IMR-90 (cell line): ENCODE results near the gene MYBPH. TPM values are rescaled to one million over a fixed set of nuclear protein-coding genes. Genes with fewer than 3 reads are reported as not detected.
A peak's percentile ranks its signal among the peaks of the same experiment; 100 is the strongest.

ENCODE experiments used
- ATAC-seq: fragments of 200-7000 bp; cut with Tn5 transposase; 2 replicates; pipeline ENCODE4 v1.9.1; 2020; ENCODE audit warnings: low read depth, mild to moderate bottlenecking, moderate library complexity
- BruUV-seq: library from RNA; stranded (reverse); fragments of 400-500 nt; replicated peaks from 2 replicates; lab custom pipeline; 2021; lab: Mats Ljungman, UMichigan
- CTCF ChIA-PET: fragments of 300-600 bp; formaldehyde crosslinking; extraction: SDS; loops from one replicate; lab custom pipeline; 2021; ENCODE audit warnings: antibody characterized with exemption; lab: Yijun Ruan, JAX
- POLR2A ChIA-PET: fragments of 300-600 bp; sonication (Branson Sonifier 250); formaldehyde crosslinking; loops from one replicate; lab custom pipeline; 2022; ENCODE audit warnings: antibody characterized with exemption; ENCODE audit not compliant: unreplicated experiment; lab: Charles Lee
- DNase-seq: peaks from one replicate; pipeline ENCODE4 v3.0.0; 2013
- H2AFZ ChIP-seq: replicated peaks from 2 replicates; pipeline ENCODE3; 2013; ENCODE audit warnings: low read length, mild to moderate bottlenecking; ENCODE audit not compliant: poor library complexity
- H2AK5ac ChIP-seq: 2 replicates; pipeline ENCODE4 v1.6.1; 2013; ENCODE audit warnings: low read depth, low read length, inconsistent platforms
- H2AK9ac ChIP-seq: replicated peaks from 2 replicates; pipeline ENCODE3; 2013; ENCODE audit warnings: mild to moderate bottlenecking, low read depth, low read length, moderate library complexity; ENCODE audit not compliant: poor library complexity
- H2BK120ac ChIP-seq: 2 replicates; pipeline ENCODE4 v1.6.1; 2013; ENCODE audit warnings: low read depth, low read length, inconsistent platforms
- H2BK15ac ChIP-seq: 3 replicates; pipeline ENCODE4 v1.6.1; 2013; ENCODE audit warnings: low read depth, low read length, inconsistent platforms
- H2BK20ac ChIP-seq: 2 replicates; pipeline ENCODE4 v1.6.1; 2013; ENCODE audit warnings: low read depth, mild to moderate bottlenecking, inconsistent platforms, low read length, moderate library complexity
- H2BK5ac ChIP-seq: 2 replicates; pipeline ENCODE4 v1.6.1; 2013; ENCODE audit warnings: mild to moderate bottlenecking, low read depth, low read length, inconsistent platforms; ENCODE audit not compliant: poor library complexity, severe bottlenecking
- H3K14ac ChIP-seq: replicated peaks from 2 replicates; pipeline ENCODE4 v1.6.1; 2013; ENCODE audit warnings: low read depth, low read length, inconsistent platforms
- H3K18ac ChIP-seq: 2 replicates; pipeline ENCODE4 v1.6.1; 2013; ENCODE audit warnings: low read depth, low read length, control low read depth
- H3K23ac ChIP-seq: 2 replicates; pipeline ENCODE4 v1.6.1; 2013; ENCODE audit warnings: low read depth, low read length, inconsistent platforms
- H3K27ac ChIP-seq: 2 replicates; pipeline ENCODE4 v1.5.1; 2013; ENCODE audit warnings: mild to moderate bottlenecking, control low read depth, low read length; ENCODE audit not compliant: insufficient read depth
- H3K27me3 ChIP-seq: 2 replicates; pipeline ENCODE4 v1.6.1; 2013; ENCODE audit warnings: low read length; ENCODE audit not compliant: control insufficient read depth, insufficient read depth
- H3K36me3 ChIP-seq: 2 replicates; pipeline ENCODE4 v1.6.1; 2013; ENCODE audit warnings: low read length, mixed read lengths; ENCODE audit not compliant: control insufficient read depth, insufficient read depth
- H3K4ac ChIP-seq: 2 replicates; pipeline ENCODE4 v1.6.1; 2013; ENCODE audit warnings: low read depth, low read length, inconsistent platforms
- H3K4me1 ChIP-seq: 2 replicates; pipeline ENCODE4 v1.6.1; 2013; ENCODE audit warnings: low read length, mixed read lengths; ENCODE audit not compliant: control insufficient read depth, insufficient read depth
- H3K4me2 ChIP-seq: 2 replicates; pipeline ENCODE4 v1.6.1; 2013; ENCODE audit warnings: low read depth, mild to moderate bottlenecking, control low read depth, low read length, moderate library complexity
- H3K4me3 ChIP-seq: 2 replicates; pipeline ENCODE4 v1.5.1; 2013; ENCODE audit warnings: low read depth, mild to moderate bottlenecking, control low read depth, low read length, moderate library complexity; ENCODE audit not compliant: insufficient read depth
- H3K56ac ChIP-seq: 2 replicates; pipeline ENCODE4 v1.6.1; 2013; ENCODE audit warnings: low read length, inconsistent platforms; ENCODE audit not compliant: insufficient read depth; ENCODE audit errors: extremely low read depth
- H3K79me1 ChIP-seq, 2 experiments: 2 replicates each; pipeline ENCODE4 v1.6.1; 2013; ENCODE audit warnings: low read length in 2 of 2, inconsistent platforms in 1 of 2, low read depth in 1 of 2
- H3K9ac ChIP-seq: 2 replicates; pipeline ENCODE4 v1.6.1; 2013; ENCODE audit warnings: low read depth, low read length, control low read depth
- H3K9me1 ChIP-seq: 2 replicates; pipeline ENCODE4 v1.6.1; 2013; ENCODE audit warnings: low read length, inconsistent platforms; ENCODE audit not compliant: insufficient read depth
- H3K9me3 ChIP-seq: 2 replicates; pipeline ENCODE4 v1.6.1; 2013; ENCODE audit warnings: low read length; ENCODE audit not compliant: control insufficient read depth, insufficient read depth
- H4K20me1 ChIP-seq: 2 replicates; pipeline ENCODE4 v1.6.1; 2013; ENCODE audit warnings: low read length, inconsistent platforms; ENCODE audit not compliant: insufficient read depth
- H4K5ac ChIP-seq: 2 replicates; pipeline ENCODE4 v1.6.1; 2013; ENCODE audit warnings: mild to moderate bottlenecking, low read depth, low read length, control low read depth
- H4K8ac ChIP-seq, 2 experiments: 2 replicates each; pipeline ENCODE4 v1.6.1; 2013; ENCODE audit warnings: low read depth in 2 of 2, low read length in 2 of 2, control low read depth in 1 of 2, inconsistent platforms in 1 of 2
- H4K91ac ChIP-seq: 2 replicates; pipeline ENCODE4 v1.6.1; 2013; ENCODE audit warnings: low read depth, low read length, inconsistent platforms; ENCODE audit not compliant: insufficient read depth
- BHLHE40 ChIP-seq: fragments of 150-350 bp; IDR thresholded peaks from 2 replicates; pipeline ENCODE4 v1.6.1; 2016; ENCODE audit warnings: mild to moderate bottlenecking, low read depth, low read length
- CEBPB ChIP-seq: IDR thresholded peaks from 2 replicates; pipeline ENCODE4 v1.6.1; 2012; ENCODE audit warnings: low read depth, low read length, improper control_type of control experiment
- CTCF ChIP-seq: conservative IDR thresholded peaks from 2 replicates; pipeline ENCODE4 v1.5.1; 2012; ENCODE audit warnings: mild to moderate bottlenecking, low read depth, low read length, improper control_type of control experiment
- ELK1 ChIP-seq: fragments of 150-350 bp; IDR thresholded peaks from 2 replicates; pipeline ENCODE4 v1.6.1; 2016; ENCODE audit warnings: low read depth, mild to moderate bottlenecking, low read length, moderate library complexity, borderline replicate concordance
- FOS ChIP-seq: fragments of 150-350 bp; IDR thresholded peaks from 2 replicates; pipeline ENCODE4 v1.6.1; 2016; ENCODE audit warnings: low read depth, low read length
- MAFK ChIP-seq: IDR thresholded peaks from 2 replicates; pipeline ENCODE4 v1.6.1; 2012; ENCODE audit warnings: low read depth, low read length, improper control_type of control experiment
- MAZ ChIP-seq: IDR thresholded peaks from 2 replicates; pipeline ENCODE4 v1.6.1; 2012; ENCODE audit warnings: low read depth, mild to moderate bottlenecking, low read length, improper control_type of control experiment, moderate library complexity, borderline replicate concordance
- MXI1 ChIP-seq: IDR thresholded peaks from 2 replicates; pipeline ENCODE4 v1.6.1; 2012; ENCODE audit warnings: low read depth, mild to moderate bottlenecking, low read length, moderate library complexity, borderline replicate concordance
- NFE2L2 ChIP-seq: fragments of 150-350 bp; IDR thresholded peaks from 2 replicates; pipeline ENCODE4 v1.6.1; 2016; ENCODE audit warnings: low read depth, mild to moderate bottlenecking, low read length
- POLR2A ChIP-seq: IDR thresholded peaks from 2 replicates; pipeline ENCODE4 v1.6.1; 2012; ENCODE audit warnings: mild to moderate bottlenecking, low read depth, low read length
- RAD21 ChIP-seq: IDR thresholded peaks from 2 replicates; pipeline ENCODE4 v1.6.1; 2012; ENCODE audit warnings: low read length, improper control_type of control experiment
- RCOR1 ChIP-seq: IDR thresholded peaks from 2 replicates; pipeline ENCODE4 v1.6.1; 2012; ENCODE audit warnings: mild to moderate bottlenecking, low read length, improper control_type of control experiment; ENCODE audit not compliant: insufficient replicate concordance
- SMC3 ChIP-seq: fragments of 150-350 bp; IDR thresholded peaks from 2 replicates; pipeline ENCODE4 v1.6.1; 2016; ENCODE audit warnings: low read depth, mild to moderate bottlenecking, antibody characterized with exemption, low read length, moderate library complexity
- USF2 ChIP-seq: fragments of 150-350 bp; IDR thresholded peaks from 2 replicates; pipeline ENCODE4 v1.6.1; 2017; ENCODE audit warnings: mild to moderate bottlenecking, antibody characterized with exemption, low read length, low read depth
- WGBS, 2 experiments: methylation state at CpG; one replicate each; pipeline versions ENCODE4 v1.1.5 to v1.1.7; 2013; ENCODE audit warnings: missing lambda C conversion rate in 2 of 2; ENCODE audit not compliant: insufficient read length in 1 of 2; ENCODE audit errors: extremely low coverage in 2 of 2; 5-methylcytosine and 5-hydroxymethylcytosine counted together
- dilution Hi-C: fragments of 300-500 bp; cut with HindIII; formaldehyde crosslinking; loops from one replicate; pipeline ENCODE4 v1.14.3; 2018; ENCODE audit warnings: low sequenced_read_pairs; ENCODE audit not compliant: unreplicated experiment
- in situ Hi-C: fragments of 300-500 bp; cut with MboI; formaldehyde crosslinking; loops from 3 replicates; pipeline ENCODE4 v1.14.3; 2019; ENCODE audit warnings: low sequenced_read_pairs, inconsistent platforms, mixed read lengths
- intact Hi-C: fragments of 100-400 bp; cut with micrococcal nuclease; formaldehyde crosslinking; loops from 2 replicates; pipeline ENCODE4 v1.10.0; 2022
- polyA plus RNA-seq, 3 experiments: library from polyadenylated mRNA; depleted of rRNA; stranded (reverse); fragments of >200 nt; gene quantifications; 2 replicates each; pipeline ENCODE4 v1.2.3, GENCODE V29; 2012; ENCODE audit warnings: low replicate concordance in 1 of 3
- total RNA-seq: library from RNA; depleted of rRNA; stranded (reverse); fragments of >200 nt; gene quantifications from 2 replicates; pipeline ENCODE4 v1.2.3, GENCODE V29; 2012

MYBPH gene
- total and polyA plus RNA-seq, 2 of the 4 experiments (the other 2 are of a cell fraction), result not detected

- DNase-seq (no peak), ATAC-seq (no peak)
- Histone ChIP-seq H3K4me1 (peaks cover 22% of the 10 kb centered on the region), H3K9ac (no peak overlapping the region), H2AFZ (no peak overlapping the region), H2AK5ac (0 out of 2 replicates have a peak overlapping the region, but pooled peaks have one; percentile 27), H3K18ac (no peak overlapping the region; the same call in 1 of the 2 replicates), H3K4ac (peak overlapping the region; percentile 19; the same call in 1 of the 2 replicates), H3K9me3 (no peaks in the 10 kb centered on the region), H4K5ac (no peak overlapping the region), H3K79me1 (no peaks in the 10 kb centered on the region), H3K4me2 (no peak overlapping the region), H3K27me3 (no peaks in the 10 kb centered on the region; the same call in 1 of the 2 replicates), H2BK20ac (peak overlapping the region; percentile 8; the same call in 1 of the 2 replicates), H3K27ac (no peak overlapping the region), H2BK15ac (peak overlapping the region; percentile 31; the same call in 1 of the 3 replicates), H2BK5ac (no peak overlapping the region), H3K4me3 (no peak overlapping the region), H3K9me1 (peaks cover 15% of the 10 kb centered on the region; the same call in 1 of the 2 replicates), H2BK120ac (peak overlapping the region; percentile 36; the same call in 1 of the 2 replicates), H4K8ac (no peak overlapping the region), H4K20me1 (no peaks in the 10 kb centered on the region), H3K14ac (peak overlapping the region; percentile 68), H3K56ac (no peak overlapping the region), H2AK9ac (no peak overlapping the region), H3K23ac (no peak overlapping the region), H3K36me3 (no peaks in the 10 kb centered on the region), H4K91ac (no peak overlapping the region)
- TF ChIP-seq RCOR1, result no peak
- TF ChIP-seq ELK1, result no peak
- TF ChIP-seq MAFK, result no peak
- TF ChIP-seq POLR2A, result no peak
- no peak for TF ChIP-seq CTCF
- no peak for TF ChIP-seq MXI1
- TF ChIP-seq NFE2L2, result no peak
- TF ChIP-seq USF2, result no peak
- no peak for TF ChIP-seq FOS
- no peak for TF ChIP-seq CEBPB
- no peak for TF ChIP-seq MAZ
- no peak for TF ChIP-seq RAD21
- no peak for TF ChIP-seq SMC3
- TF ChIP-seq BHLHE40, result no peak
- ChIA-PET POLR2A (no interaction called here), CTCF (no interaction called here)
- in situ Hi-C loops (no loop called here), dilution Hi-C loops (no loop called here), intact Hi-C loops (no loop called here)
- 71% methylated on average over 1 of the region's 9 CpGs; no CpG with 5 or more reads in 1 of the 2 experiments for WGBS, 2 experiments
- no TSS peak for BruUV-seq
These were observed 828 bp upstream of the MYBPH start for GRCh38 chr1:203176273-203177035.
